Hematopoietic multipotent progenitor cell (in vitro differentiated cells): ENCODE results near the gene PTRH1. TPM values are rescaled to one million over a fixed set of nuclear protein-coding genes. Genes with fewer than 3 reads are reported as not detected.

Experiments
- DNase-seq, 3 donors: peaks; one replicate each; pipeline ENCODE4 v3.0.0-alpha.2; 2011 to 2015; ENCODE audit warnings: low read depth in 2 of 3, low spot score in 2 of 3
- total RNA-seq: library from RNA; depleted of rRNA; stranded (reverse); fragments of >200 nt; gene quantifications from one replicate; pipeline ENCODE4 v1.2.3, GENCODE V29; 2012

PTRH1 gene
- total RNA-seq, 1 donor: 20.7 TPM

DNA sequence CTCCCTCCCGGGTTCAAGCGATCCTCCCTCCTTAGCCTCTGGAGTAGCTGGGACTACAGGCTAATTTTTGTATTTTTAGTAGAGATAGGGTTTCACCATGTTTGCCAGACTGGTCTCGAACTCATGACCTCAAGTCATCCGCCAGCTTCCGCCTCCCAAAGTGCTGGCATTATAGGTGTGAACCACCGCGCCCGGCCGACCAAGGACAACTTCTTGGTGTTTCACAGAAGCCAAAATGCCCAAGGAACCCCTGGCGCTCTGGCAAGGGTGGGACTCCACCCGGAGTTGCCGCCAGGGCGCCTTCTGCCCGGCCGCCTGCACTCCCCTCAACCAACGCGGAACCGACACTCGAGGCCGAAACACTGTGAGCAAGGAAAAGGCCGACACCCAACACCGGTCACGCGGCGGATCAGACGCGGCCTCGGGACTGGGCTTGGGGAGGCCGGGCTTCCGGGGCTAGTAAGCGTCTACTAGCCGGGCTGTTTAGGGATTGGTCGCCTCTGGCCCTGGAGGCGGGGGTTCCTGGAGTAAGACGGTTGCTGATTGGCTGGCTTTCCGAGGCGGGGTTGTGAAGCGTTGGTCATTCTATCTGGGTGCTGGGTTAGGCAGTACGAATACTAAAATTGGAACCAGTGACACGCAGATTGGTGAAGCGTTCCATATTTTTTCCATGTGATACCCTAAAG lies 16.3 kb downstream of the PTRH1 start:
- DNase-seq: peak; percentile 55 to 93 (median 92)

DNA sequence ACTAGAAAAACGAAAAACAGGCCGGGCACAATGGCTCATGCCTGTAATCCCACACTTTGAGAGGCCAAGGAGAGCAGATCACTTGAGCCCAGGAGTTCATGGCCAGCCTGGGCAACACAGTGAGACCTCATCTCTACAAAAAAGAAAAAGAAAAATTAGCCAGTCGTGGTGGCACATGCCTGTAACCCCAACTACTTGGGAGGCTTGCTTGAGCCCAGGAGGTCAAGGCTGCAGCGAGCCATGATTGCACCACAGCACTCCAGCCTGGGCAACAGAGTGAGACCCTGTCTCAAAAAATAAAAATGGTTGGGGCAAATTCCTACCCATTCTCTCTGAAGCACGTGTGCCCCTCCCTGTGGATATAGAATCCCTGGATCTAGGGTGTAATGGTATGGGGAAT lies 17.1 kb downstream of the PTRH1 start:
- no peak for DNase-seq

DNA sequence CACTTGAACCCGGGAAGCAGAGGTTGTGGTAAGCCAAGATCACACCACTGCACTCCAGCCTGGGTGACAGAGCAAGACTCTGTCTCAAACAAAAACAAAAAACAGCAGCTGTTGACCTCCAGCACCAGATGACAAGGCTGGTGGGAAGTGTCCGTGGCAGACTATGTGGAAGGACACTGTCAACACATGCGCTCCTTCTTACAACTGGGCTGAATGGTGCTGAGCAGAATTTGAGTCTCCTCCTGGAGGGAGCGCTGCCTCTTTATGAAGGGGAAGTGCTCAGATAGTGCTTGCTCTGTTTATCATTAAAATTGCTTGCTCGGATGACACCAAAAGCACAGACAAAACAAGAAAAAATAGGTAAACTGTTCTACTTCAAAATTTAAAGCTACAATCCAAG lies 17.9 kb downstream of the PTRH1 start:
- no peak for DNase-seq

DNA sequence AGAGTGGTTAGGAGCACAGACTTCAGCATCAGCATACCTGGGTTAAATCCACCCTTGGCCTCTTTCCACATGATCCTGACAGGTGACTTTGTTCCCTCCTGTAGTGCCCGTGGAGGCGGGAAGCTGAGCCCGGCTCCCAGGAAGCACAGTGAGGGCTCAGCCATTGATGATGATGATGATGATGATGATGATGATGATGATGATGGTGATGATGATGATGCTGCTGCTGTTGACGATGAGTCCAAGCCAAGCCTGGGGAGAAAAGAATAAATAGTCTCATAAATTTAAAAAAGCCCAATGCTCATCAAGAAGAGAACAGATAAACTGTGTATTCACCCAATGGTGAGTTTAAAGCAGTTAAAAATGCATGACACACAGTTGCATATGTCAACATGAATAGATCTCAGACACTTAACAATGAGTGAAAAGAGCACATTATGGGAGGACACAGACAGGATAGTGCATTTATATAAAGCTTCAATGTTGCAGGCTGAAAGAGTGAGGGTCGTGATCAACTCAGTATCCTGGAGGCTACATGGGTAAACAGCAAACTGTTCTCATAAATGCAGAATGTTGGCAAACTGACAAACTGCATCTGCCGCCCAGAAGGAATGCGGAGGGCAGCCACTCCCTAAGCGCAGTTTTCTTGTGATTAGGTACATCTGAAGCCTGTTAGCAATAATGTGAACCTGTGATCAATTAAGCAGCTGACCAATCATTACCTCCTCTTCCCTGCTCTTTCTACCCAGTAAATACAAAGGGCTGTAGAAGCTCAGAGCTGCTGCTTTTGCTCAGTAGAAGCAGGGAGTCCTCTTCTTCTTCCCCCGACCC lies 20.4 kb downstream of the PTRH1 start:
- DNase-seq: no peak

DNA sequence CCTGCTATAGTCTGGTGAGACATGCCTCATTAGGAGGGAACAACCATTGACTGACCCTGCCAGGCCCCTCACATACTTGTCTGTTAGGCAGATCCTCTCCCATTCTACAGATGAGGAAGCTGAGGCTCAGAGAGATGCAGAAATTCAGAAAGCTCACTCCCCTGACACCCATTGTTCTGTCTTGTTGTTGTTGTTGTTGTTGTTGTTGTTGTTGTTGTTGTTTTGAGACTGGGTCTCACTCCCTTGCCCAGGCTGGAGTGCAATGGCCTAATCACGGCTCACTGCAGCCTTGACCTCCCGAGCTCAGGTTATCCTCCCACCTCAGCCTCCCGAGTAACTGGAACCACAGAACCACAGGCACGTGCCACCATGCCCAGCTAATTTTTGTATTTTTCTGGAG lies 21.8 kb downstream of the PTRH1 start:
- DNase-seq: no peak

DNA sequence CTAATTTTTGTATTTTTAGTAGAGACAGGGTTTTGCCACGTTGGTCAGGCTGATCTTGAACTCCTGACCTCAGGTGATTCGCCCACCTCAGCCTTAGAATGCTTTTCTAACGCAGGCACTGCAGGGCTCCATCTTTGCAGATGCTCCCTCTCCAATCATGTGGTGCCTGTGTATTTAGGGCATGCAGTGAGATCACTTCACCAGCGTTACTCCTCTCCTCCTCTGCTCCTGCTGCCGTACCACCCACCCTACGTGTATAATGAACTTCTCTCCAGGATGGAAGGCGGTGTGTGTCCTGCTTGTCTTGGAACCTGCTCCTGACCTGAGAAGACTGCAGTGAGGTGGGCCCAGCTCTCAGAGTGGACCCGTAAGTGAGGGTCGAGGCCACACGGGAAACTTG lies 22.3 kb downstream of the PTRH1 start:
- no peak for DNase-seq

DNA sequence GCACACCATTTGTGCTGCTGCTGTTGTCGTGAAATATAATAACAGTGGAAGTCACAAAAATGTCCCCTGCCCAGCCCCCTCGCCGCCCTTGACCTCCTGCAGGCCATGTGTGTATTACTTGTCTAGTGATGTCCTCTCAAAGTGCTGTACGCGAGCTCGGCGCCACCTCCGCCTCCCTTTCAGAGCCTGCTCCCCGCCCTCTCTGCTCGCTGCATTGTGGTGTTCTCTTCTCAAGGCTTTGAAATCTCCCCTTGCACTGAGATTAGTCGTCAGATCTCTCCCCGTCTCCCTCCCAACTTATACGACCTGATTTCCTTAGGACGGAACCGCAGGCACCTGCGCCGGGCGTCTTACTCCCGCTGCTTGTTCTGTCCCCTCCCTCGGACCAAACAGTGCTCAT lies 23.4 kb downstream of the PTRH1 start:
- DNase-seq: no peak

DNA sequence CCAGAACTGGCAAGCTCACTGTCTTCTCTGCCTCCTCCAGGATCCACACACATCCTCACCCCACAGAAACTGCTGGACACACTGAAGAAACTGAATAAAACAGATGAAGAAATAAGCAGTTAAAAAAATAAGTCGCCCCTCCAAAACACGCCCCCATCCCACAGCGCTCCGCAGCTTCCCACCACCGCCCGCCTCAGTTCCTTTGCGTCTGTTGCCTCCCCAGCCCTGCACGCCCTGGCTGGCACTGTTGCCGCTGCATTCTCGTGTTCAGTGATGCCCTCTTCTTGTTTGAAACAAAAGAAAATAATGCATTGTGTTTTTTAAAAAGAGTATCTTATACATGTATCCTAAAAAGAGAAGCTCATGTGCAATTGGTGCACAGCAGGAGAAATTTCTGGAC lies 24.7 kb downstream of the PTRH1 start:
- no peak for DNase-seq

DNA sequence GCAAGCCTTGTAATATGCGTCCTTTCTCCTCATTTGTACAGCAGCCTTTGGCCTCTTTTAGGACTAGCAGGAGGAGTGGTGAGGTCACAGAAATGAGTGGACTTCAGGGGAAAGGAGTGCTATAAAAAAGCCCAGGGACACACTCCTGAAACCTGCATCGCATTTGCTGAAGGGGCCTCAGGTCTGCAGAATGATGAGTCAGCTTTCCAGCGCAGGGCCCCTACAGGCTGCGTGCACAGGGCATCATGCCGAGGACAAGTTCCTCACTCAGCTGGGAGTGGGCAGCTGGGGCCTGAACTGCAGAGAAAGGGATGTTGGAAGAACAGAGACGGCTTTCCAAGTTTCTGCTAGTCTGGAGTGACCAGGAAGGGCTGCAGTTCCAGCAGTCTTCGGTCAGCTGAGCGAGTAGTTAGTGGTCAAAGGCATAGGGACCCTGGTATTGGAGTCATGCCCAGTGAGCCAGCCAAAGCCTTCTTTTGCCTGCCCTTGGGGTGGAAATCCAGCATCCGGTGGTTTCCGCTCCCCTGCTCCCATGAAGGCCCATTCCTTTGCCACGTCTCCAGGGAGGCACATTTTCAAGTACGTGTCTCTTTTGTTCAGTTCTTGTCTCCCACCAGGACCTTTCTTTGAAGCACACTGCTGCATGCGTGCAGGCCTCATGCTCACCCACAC lies 26.0 kb downstream of the PTRH1 start:
- no peak for DNase-seq

DNA sequence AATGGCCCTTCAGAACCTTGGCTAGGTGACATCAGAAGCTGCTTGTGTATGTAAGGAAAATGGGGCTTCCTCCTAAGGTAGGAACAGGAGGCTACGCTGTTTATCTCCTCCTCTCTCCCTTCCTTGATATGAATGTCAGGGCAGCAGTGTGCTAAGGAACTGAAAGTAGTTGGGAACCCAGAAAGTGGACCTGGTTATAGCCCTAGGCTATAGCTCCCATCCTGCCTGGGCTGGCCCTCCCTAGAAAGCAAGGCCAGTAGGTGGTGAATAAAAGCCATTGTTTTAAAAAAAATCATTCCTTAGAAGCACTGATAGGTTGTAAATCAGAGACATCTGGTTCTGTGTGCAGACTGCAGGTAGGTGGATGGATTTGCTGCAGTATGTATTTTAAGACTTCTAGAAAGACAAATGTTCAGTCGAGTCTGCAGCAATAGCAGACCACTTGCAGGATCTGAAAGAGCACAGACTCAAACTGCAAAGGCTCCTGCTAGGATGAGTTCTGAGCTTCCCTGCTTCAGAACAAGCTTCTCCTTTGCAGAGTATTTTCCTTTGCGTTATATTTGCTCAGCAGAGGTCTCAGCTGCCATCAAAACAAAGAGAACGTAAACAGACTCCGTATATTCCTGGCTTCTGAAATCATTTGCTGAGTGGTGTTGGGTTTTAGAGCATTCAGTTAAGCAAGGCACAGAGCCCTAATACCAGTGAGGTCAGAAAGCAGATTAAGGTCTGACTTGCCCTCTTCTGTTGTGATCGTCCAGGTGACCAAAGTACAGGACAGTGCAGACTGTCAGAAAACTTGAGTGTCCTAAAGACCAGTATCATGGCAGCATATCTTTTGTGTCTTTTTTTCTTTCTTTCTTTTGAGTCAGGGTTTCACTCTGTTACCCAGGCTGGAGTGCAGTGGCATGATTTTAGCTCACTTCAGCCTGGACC lies 28.7 kb downstream of the PTRH1 start:
- DNase-seq: no peak

DNA sequence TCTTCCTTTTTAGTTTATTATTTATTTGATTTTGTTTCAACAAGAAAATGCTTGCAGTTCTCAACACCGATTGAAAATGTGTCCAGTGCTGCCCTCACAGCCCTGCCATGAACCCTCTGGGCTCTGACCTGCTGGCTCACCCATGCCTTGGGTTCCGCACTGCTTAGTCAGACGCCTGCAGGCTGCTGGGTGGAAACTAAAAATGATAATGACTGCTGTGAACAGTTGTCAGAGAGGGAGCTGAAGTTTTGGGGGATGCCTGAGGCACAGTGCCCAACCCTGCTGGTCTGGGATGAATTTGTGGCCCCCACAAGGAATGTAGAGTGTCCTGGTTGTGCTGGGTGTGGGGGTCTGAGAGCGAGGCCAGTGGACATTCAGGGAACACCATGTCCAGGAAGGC lies 30.9 kb downstream of the PTRH1 start:
- DNase-seq: no peak

DNA sequence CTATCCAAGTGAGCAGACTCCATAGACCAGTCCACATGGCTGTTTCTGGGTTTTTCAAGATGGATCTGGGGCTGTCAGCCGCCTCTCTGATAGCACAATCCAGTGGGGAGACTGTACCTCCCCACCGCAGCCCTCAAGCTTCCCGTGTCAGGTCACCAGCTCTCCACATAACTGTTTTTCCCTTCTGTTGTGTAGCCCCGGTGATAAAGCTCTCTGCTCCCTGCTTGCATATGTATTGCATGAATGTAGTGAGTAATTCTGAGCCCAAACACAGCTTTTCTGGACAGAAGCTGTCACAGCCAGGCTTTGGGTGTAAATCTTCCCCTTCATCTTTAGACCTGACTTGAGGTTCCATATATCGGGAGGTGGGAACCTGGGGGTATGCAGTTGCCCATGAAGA lies 31.7 kb downstream of the PTRH1 start:
- DNase-seq: no peak

DNA sequence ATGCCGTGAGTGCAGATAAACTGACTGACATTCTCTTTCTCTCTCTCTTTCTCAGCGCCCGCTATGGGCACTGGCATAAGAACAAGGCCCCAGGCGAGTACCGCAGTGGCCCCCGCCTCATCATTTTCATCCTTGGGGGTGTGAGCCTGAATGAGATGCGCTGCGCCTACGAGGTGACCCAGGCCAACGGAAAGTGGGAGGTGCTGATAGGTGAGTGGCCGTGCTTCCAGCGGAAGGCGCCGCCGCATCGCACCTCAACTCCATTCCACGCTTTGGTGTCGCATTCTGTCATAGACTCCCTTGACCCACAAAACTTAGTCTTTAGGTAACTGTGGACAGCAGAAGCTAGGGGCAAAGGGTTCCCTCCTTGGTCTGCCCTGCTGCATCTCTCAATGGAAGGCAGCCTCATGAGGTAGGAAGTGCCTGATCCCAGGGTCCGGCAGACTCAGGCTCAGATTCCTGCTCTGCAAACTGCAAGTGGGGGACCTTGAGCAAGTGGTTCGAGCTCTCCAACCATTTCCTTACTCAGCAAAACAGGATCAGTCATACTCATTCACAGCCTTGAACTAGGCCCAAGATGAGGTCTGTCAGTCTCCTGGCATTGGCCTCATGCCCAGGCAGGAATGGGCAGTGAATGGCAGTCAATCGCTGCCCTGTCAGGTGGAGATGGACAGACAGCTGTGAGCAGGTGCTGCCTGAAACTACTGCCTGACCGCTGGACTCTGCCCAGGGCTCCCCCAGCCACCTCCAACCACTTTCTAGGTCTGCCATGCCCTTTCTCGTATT lies 32.9 kb downstream of the PTRH1 start:
- no peak for DNase-seq

DNA sequence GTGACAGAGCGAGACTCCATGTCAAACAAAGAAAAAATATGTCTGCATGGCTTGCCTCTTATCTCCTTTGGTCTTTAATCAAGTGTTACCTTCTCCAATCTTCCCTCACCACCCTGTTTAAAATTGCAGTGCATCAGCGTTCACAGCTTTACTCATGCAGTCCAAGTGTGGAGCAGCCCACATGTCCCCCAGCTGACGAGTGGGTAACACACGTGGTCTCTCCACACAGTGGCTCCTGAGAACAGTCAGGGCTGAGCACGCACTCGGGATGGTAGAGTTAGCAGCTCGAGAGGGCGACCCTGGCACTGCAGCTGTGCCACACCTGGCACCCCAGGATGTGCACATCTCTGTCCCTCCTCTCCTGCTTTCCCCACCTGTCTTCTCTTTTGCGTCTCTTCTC lies 34.6 kb downstream of the PTRH1 start:
- no peak for DNase-seq

DNA sequence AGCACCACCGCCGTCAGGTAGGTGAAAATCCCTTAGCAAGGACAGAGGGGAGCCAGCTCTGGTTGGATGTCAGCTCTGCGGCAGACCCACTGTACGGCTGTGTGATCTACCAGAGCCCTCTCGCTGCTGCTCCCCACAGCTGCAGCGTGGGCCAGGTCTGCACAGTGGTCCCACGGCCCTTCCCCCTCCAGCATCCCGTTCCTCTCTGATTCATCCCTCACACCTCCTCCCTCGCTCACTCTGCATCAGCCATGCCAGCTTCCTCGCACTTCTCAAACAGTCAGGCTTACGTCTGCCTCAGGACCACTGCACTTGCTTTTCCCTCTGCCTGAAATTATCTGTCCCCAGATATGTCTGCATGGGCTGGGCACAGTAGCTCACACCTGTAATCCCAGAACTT lies 35.2 kb downstream of the PTRH1 start:
- DNase-seq: no peak

DNA sequence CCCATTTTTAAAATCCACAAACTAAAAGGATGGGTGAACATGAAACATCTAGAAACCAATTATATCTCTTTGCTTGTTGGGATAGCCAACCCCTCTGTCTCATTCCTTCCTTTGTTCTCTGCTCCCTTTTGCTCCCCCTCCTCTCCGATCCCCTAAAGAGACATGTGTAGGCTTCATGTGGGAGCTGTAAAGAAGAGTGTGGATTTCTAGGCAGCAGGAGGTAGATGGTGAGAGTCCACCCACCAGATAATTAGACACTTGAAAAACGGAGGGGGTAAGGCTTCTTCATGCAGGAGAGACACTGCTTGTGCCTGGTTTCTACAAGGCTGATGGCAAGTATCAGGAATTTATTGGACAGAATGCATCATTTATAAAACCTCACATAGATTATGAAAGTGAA lies 36.0 kb downstream of the PTRH1 start:
- DNase-seq: no peak

DNA sequence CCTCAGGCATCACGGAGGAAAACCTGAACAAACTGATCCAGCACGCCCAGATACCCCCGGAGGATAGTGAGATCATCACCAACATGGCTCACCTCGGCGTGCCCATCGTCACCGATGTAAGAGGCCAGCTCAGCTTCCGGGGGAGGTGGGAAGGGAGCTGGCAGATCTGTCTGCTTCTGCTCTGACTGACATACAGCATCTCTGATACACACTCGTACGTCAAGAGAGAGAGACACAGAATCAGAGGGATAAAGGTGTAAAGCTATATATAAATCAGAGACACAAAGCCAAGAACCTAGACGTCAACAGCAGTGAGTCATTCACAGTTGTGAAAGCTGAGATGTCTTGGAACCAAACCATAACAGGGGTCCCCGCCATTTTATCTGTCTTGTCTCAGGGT lies 38.8 kb downstream of the PTRH1 start:
- no peak for DNase-seq

DNA sequence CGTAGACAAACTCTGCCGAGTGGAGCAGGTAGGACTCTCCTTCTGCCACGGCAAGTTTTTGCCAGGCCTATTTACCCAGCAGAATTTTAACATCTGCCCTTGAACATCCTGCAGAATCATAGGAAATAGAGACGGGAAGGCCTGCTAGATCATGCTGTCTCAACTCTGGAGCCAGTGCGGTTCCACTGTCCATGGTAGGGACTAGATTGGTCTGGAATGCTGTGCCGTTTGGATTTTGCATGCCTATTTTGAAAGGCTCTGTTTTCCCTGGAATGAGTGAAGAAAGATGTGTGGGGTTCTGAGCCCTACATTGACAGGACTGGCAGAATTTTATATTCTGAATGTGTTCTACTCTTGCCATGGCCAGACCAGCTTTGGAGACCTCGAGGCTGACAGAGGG lies 42.2 kb downstream of the PTRH1 start:
- no peak for DNase-seq

DNA sequence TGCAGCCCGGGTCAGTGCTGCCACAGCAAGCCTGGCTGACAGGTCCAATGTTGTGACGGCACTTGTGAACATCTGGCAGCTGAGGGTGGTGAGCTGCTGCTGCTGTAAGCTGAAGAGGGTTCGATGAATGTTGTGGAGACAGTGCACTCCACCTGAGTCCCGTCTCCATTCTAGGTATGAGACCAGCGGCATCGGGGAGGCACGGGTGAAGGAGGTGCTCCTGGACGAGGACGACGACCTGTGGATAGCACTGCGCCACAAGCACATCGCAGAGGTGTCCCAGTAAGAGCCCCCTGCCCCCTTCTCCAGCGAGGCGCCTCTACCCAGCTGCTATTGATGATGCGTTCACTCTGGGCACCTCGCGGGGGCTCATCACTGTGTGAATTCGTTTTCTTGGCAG lies 47.6 kb downstream of the PTRH1 start:
- no peak for DNase-seq
